Endodermal cell (in vitro differentiated cells): ENCODE data around the gene SPDYE16. TPM values are rescaled to one million over a fixed set of nuclear protein-coding genes. Genes with fewer than 3 reads are reported as not detected.
"Not testable (repeated sequence)": the region's sequence is repeated elsewhere in the genome, so short reads cannot be mapped to it uniquely, and the experiment has no call there.

Source experiments
- DNase-seq: peaks from one replicate; pipeline ENCODE4 v3.0.0-alpha.2; 2017
- H3K27ac ChIP-seq: 2 replicates; pipeline ENCODE4 v1.5.1; 2013; ENCODE audit warnings: mild to moderate bottlenecking, low read depth, low read length, moderate library complexity
- H3K27me3 ChIP-seq: 2 replicates; pipeline ENCODE4 v1.6.1; 2013; ENCODE audit warnings: mild to moderate bottlenecking, low read length, moderate library complexity; ENCODE audit not compliant: insufficient read depth, control insufficient read depth, poor library complexity, severe bottlenecking
- H3K36me3 ChIP-seq: 2 replicates; pipeline ENCODE4 v1.7.0; 2013; ENCODE audit warnings: mild to moderate bottlenecking, low read length, moderate library complexity; ENCODE audit not compliant: control insufficient read depth, insufficient read depth
- H3K4me1 ChIP-seq: one replicate; pipeline ENCODE4 v1.7.0; 2013; ENCODE audit warnings: low read length; ENCODE audit not compliant: control insufficient read depth, insufficient read depth
- H3K4me3 ChIP-seq: 2 replicates; pipeline ENCODE4 v1.5.1; 2013; ENCODE audit warnings: mild to moderate bottlenecking, low read length, moderate library complexity
- H3K9ac ChIP-seq: 2 replicates; pipeline ENCODE4 v1.6.1; 2013; ENCODE audit warnings: mild to moderate bottlenecking, low read length, moderate library complexity; ENCODE audit not compliant: poor library complexity, severe bottlenecking; ENCODE audit errors: extremely low read depth
- H3K9me3 ChIP-seq: 2 replicates; pipeline ENCODE4 v1.6.1; 2013; ENCODE audit warnings: mild to moderate bottlenecking, low read length, moderate library complexity; ENCODE audit not compliant: control insufficient read depth
- H3K27ac Mint-ChIP-seq: 2 replicates; pipeline ENCODE4 v1.8.0; 2020; ENCODE audit warnings: mixed read lengths
- H3K27me3 Mint-ChIP-seq: 2 replicates; pipeline ENCODE4 v1.8.0; 2021; ENCODE audit warnings: mild to moderate bottlenecking, mixed read lengths; ENCODE audit not compliant: insufficient read depth
- H3K36me3 Mint-ChIP-seq: 2 replicates; pipeline ENCODE4 v1.8.0; 2020; ENCODE audit warnings: low read depth, mixed read lengths
- H3K4me1 Mint-ChIP-seq: 2 replicates; pipeline ENCODE4 v1.8.0; 2020; ENCODE audit warnings: mixed read lengths
- H3K4me3 Mint-ChIP-seq: 2 replicates; pipeline ENCODE4 v1.8.0; 2020; ENCODE audit warnings: mild to moderate bottlenecking, moderate library complexity, mixed read lengths
- H3K9me3 Mint-ChIP-seq: 2 replicates; pipeline ENCODE4 v1.8.0; 2020; ENCODE audit warnings: mild to moderate bottlenecking, mixed read lengths
- WGBS, 2 experiments: methylation state at CpG; one replicate each; pipeline versions ENCODE4 v1.1.5 to v1.1.7; 2013; ENCODE audit warnings: missing lambda C conversion rate in 2 of 2, mixed read lengths in 1 of 2; ENCODE audit not compliant: insufficient coverage in 1 of 2, insufficient read length in 1 of 2; 5-methylcytosine and 5-hydroxymethylcytosine counted together
- total RNA-seq, 2 donors: library from RNA; stranded (reverse); fragmentation: NEBNext Ultra II Directional in 1 of 2; extraction: Animal tissue kit (Norgen Biotek cat#: 25700) in 1 of 2; gene quantifications; 2 replicates in 1 of 2; 3 replicates in 1 of 2; pipeline ENCODE4 v1.2.1, GENCODE V29; 2021

SPDYE16 gene
- total RNA-seq, 2 donors from 2014 or later: 0.37 TPM; not detected in 1

DNA sequence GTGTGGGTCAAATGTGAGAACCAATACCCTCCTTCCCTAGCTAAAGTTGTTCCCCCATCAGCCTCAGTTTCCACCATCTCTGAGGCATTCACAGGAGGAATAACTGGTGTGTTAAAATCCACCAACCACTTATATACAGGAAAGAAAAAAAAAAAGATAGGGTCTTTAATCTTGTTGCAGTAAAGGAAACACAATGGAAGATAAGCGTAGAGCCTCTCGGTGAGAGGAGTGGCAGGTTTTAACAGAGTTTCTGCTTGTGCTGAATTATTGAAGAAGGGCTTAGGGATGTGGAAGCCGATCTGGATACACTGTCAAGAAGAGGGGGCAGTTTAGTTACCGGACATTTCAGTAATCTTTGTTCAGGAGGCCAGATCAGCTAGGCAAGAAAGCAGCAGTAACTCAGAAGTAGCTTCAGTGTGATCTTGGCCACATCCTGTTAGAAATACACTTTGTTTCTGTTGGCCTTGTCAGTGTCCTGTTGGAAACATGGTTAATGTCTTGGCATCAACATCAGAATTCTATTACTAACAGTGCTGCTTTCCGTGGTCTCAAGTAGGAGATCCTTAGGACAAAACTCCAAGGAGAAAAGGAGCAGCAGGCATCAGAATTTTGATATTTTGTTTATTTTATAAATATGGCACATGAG lies 40.7 kb upstream of the SPDYE16 start:
- H3K9me3 ChIP-seq, H3K4me3 ChIP-seq, DNase-seq, H3K36me3 Mint-ChIP-seq, H3K36me3 ChIP-seq, H3K4me1 ChIP-seq, H3K27me3 ChIP-seq, H3K9me3 Mint-ChIP-seq, H3K9ac ChIP-seq, H3K4me3 Mint-ChIP-seq, H3K27me3 Mint-ChIP-seq, H3K27ac ChIP-seq: not testable (repeated sequence)
- 80 to 86% methylated on average over 1 to 5 of the region's 5 CpGs for WGBS, 2 experiments
- peak overlapping the region; percentile 74 for H3K27ac Mint-ChIP-seq
- peaks cover 44% of the 10 kb centered on the region for H3K4me1 Mint-ChIP-seq

DNA sequence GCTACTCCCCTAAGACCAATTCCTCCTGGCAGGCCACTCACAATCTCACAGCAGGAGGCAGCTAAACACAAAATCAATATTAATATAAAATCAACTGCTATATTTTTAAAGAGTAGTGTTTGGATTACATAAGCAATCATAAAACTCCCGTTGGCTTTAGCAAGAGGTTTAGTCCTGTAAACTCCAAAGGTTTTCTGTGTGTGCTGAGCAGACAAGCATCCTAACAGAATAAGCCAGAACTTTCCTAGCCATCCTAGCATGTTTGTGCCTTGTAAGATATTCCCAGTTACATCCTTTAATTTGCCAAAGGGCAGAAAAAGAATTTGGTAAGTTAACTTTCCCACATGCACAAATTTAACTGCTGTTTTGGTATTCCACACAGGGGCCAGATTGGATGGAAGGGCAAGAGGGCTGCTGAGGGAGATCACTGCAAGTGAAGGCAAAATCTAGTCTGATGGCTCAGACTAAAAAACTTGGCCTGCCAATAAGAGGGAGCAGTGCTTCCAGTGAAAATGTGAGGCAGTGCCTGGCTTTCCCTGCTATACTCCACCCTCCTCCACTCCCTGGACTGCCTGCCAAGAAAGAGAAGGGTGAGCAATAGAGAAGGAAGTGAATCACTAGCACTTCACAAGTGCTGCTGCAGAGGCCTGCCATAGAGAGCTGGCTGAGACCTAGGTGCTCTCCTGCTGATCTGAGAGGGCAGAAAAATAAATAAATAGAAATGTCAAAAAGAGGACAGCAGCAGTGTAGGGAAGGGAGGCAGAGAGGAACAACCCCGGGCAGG lies 39.9 kb upstream of the SPDYE16 start:
- peak; percentile 47 for DNase-seq
- H3K4me1 ChIP-seq, H3K36me3 ChIP-seq, H3K27me3 Mint-ChIP-seq, H3K9ac ChIP-seq, H3K4me3 Mint-ChIP-seq, H3K27ac ChIP-seq, H3K9me3 Mint-ChIP-seq, H3K36me3 Mint-ChIP-seq, H3K9me3 ChIP-seq, H3K4me3 ChIP-seq, H3K27me3 ChIP-seq: not testable (repeated sequence)
- H3K4me1 Mint-ChIP-seq: peaks cover 47% of the 10 kb centered on the region
- WGBS, 2 experiments: no CpG with 5 or more reads among the region's 2 CpGs
- peak overlapping the region; percentile 74 for H3K27ac Mint-ChIP-seq

DNA sequence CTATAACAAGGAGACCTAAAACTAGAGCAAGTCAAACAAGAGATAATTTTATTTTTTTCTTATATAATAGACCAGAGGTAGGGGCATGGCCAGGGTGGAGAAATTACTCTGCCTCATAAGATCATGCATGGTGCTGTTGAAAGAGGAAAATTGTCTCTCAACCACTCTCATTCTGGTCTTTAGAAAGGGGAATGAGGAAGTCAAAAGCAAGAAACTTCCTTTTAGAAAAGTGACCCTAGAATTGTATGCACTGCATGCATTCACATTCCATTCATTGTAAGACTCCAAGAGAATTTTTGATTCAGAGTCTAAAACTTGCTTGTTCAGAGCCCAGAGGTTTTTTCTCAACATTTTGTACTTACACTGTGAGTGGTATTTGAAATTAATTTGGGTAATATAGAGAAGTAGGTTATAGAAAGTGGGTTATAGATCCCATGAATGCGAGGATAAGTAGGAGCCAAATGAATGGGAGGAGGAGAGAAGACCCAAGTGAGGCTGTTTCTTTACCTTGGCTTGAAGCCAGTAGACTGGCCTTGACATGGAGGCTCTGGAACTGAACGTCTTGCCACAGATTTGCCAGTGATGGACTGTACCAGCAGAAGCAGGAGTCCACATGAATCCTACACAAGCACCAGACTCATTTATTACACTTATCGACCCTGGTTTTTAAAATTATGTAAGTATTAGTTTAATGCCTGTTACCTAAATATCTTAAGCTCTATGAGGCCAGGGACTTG lies 33.0 kb upstream of the SPDYE16 start:
- H3K9me3 Mint-ChIP-seq, H3K27ac Mint-ChIP-seq, H3K4me1 ChIP-seq, H3K36me3 Mint-ChIP-seq, H3K4me3 ChIP-seq, H3K4me3 Mint-ChIP-seq, H3K27me3 ChIP-seq, H3K9ac ChIP-seq, H3K27me3 Mint-ChIP-seq, H3K27ac ChIP-seq, H3K36me3 ChIP-seq, H3K9me3 ChIP-seq, DNase-seq: not testable (repeated sequence)
- peaks cover 15% of the 10 kb centered on the region for H3K4me1 Mint-ChIP-seq
- WGBS, 2 experiments: 84% methylated on average over 2 of the region's 3 CpGs; no CpG with 5 or more reads in 1 of the 2 experiments

DNA sequence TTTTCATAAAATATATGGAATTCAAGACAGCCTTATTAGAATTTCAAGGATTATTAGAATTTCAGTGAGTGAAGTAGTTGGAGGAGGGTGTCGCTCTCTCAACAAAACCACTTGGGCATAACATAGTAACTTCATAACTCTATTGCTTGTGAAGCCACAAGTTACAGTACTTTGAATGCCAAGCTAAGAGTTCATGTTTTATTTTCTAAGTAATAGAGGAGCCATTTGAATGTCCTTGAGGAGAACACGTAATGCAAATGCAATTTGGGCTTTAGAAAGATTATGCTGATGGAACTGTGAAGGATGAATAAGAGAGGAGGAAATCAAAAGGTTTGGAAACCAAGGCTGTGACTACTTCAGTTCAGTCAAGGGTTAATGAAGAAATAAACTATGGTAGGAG lies 32.3 kb upstream of the SPDYE16 start:
- H3K36me3 Mint-ChIP-seq, DNase-seq, H3K9ac ChIP-seq, H3K9me3 ChIP-seq, H3K27me3 ChIP-seq, H3K4me1 ChIP-seq, H3K36me3 ChIP-seq, H3K27ac ChIP-seq, H3K4me3 ChIP-seq, H3K27ac Mint-ChIP-seq, H3K9me3 Mint-ChIP-seq, H3K27me3 Mint-ChIP-seq, H3K4me3 Mint-ChIP-seq: not testable (repeated sequence)
- no CpG with 5 or more reads among the region's 2 CpGs for WGBS, 2 experiments
- H3K4me1 Mint-ChIP-seq: peaks cover 13% of the 10 kb centered on the region

DNA sequence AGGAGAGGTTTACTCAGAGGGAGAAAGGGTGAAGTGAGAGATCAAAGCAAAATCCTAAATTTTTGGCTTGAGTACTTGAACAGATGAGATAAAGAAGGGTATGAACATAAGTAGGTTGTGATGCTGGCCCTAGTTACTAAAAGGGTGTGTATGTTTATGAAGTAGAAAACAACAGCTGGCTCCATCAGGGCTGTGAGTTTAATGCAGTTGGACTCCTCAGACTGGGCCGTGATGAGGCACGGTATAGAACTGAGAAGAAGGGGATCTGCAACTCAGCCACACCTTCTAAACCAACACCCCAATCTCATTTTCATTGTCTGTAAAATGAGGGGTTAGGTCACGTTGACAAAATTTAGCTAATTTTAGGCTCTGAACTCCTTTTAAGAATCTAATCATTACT lies 29.2 kb upstream of the SPDYE16 start:
- H3K4me1 ChIP-seq, H3K4me3 ChIP-seq, H3K4me1 Mint-ChIP-seq, H3K9ac ChIP-seq, H3K9me3 ChIP-seq, H3K27ac Mint-ChIP-seq, H3K4me3 Mint-ChIP-seq, H3K27ac ChIP-seq, H3K9me3 Mint-ChIP-seq, H3K27me3 Mint-ChIP-seq, H3K27me3 ChIP-seq, DNase-seq: not testable (repeated sequence)
- H3K36me3 Mint-ChIP-seq: peaks cover 16% of the 10 kb centered on the region
- 99 to 100% methylated on average over 1 to 3 of the region's 3 CpGs for WGBS, 2 experiments
- peaks cover 17% of the 10 kb centered on the region for H3K36me3 ChIP-seq

DNA sequence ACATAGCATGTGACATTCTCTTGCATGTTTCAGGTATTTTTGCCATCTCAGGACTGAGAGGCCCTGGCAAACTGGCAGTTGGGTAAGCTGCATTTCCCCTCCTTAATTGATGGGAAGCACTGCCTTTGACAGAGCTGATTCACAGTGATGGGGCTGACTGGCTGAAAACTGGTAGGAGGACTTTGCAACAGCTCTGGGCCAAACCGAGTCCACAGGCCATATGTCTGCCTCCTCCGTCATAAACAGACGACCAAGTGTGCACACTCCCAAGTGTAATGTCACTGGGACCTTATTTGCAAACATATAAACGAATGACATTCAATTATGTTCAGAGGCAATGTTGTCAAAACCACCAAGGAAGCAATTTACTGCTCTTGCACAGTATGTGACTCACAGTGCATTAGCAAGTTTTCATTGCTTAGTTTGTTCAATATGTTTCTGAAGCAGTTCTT lies 27.3 kb upstream of the SPDYE16 start:
- H3K4me1 Mint-ChIP-seq, H3K27ac Mint-ChIP-seq, H3K27me3 ChIP-seq, H3K4me3 ChIP-seq, H3K4me3 Mint-ChIP-seq, H3K27ac ChIP-seq, H3K4me1 ChIP-seq, H3K27me3 Mint-ChIP-seq, DNase-seq, H3K9ac ChIP-seq: not testable (repeated sequence)
- peaks cover 25% of the 10 kb centered on the region for H3K9me3 Mint-ChIP-seq
- peaks cover 29% of the 10 kb centered on the region for H3K36me3 Mint-ChIP-seq
- peaks cover 12% of the 10 kb centered on the region for H3K9me3 ChIP-seq
- WGBS, 2 experiments: 96 to 98% methylated on average over 4 of the region's 4 CpGs
- peaks cover 18% of the 10 kb centered on the region for H3K36me3 ChIP-seq
